ENCODE data around the gene FOXE1. TPM values are rescaled to one million over a fixed set of nuclear protein-coding genes. Genes with fewer than 3 reads are reported as not detected.

FOXE1 gene
- polyA plus RNA-seq, 4 donors = 0.05 to 0.07 TPM; not detected in 2

DNA sequence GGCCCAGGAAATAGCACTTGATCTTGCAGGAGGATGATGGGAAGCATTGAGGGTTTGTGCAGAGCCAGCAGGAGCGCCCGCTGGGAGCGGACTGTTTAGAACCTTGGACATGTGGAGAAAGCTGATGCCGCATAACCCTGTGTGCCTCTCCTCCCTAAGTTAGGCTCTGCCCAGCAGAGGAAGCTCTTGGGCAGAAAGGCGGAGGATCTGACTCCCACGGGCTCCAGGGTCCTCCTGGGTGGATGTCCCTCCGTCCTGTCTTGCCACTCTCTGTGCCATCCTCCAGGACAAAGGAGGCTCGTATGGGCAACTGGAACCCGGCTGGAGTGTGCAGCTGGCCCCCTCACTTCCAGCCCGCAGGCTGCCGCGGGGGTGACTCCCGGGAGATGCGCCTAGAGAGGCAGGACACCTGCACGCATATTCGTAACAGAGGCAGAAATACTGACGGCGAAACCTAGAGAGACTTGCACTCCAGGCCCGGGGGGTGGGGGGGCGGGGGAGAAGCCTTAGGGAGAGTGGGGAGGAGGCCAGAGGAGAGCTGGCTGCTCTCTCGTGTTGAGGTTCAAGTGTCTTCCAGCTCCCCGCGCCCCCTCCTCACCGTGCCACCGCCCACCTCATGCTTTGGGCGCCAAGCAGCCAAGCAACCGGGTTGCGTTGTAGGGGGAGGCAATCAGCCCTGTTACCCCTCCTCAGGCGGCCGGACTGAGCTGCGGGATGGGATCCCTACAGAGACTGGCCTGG, 5.4 kb upstream of the FOXE1 start:
- DNase-seq (ENCODE audit: low read depth in 4 of 4, low spot score in 2 of 4) = no peak

GRCh38 chr9:97848215-97848479, 4.9 kb upstream of the FOXE1 start:
- no peak for DNase-seq (ENCODE audit: low read depth in 4 of 4, low spot score in 2 of 4)

DNA sequence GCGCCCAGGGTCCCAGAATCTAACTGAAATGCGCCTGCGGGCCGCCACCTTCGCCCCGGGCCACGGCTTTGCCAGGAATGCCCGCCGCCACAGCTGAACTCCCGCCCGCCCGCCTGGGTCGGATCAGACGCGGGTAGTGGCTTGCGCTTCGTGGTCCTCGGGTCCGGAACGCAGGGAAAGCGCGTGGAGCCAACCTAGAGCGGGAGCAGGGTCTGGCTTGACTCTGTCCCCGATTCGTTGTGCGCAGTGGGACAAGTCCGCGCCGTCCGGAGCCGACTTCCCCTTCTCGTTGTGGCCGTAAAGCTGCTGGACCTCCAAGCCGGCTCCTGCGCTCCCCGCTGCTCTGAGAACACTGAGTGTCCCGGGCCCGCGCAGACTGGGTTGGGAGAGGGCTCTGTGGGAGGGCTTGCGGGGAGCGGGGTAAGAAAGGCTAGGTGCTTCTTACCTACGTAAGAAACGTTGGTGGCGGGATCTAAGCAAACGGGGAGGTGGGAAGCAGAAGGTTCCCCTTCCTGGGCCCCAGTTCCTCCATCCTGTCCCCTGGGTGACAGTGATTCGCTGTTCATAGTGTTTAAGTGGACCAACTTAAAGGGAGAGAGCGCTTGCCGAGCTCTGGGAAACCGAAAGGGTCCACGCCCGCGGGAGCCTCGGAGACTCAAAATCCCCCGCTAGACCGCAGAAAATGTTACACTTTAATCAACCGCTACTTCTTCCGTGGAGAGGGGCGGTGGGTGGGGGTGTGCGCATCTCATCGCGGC, 4.4 kb upstream of the FOXE1 start:
- no peak for DNase-seq (ENCODE audit: low read depth in 4 of 4, low spot score in 2 of 4)

GRCh38 chr9:97849980-97850379, 3.0 kb upstream of the FOXE1 start:
- DNase-seq (ENCODE audit: low read depth in 4 of 4, low spot score in 2 of 4) = no peak

- no peak for DNase-seq (ENCODE audit: low read depth in 4 of 4, low spot score in 2 of 4)
Measured at GRCh38 chr9:97850746-97851445, 2.1 kb upstream of the FOXE1 start.

DNA sequence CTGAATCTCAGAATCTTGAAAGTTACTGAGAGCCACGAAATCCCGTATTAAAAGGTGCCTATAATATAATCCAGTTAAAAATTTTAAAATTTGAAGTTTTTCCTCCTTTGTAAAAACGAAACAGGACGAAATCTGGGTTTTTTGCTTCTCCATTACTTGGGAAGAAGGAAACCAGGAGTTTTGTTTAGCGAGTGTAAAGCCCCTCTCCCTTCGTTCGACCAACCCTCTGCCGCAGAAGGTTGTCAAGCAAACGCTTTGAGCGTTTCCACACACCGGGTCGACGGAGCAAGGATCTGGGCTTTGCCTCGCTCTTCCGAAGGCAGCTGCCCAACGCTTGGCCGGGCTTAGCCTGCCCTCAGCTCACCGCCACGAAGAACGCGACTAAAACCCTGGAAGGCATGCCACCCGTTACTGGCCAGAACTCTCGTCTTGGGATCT, 1.6 kb upstream of the FOXE1 start:
- DNase-seq (ENCODE audit: low read depth in 4 of 4, low spot score in 2 of 4) = no peak

DNA sequence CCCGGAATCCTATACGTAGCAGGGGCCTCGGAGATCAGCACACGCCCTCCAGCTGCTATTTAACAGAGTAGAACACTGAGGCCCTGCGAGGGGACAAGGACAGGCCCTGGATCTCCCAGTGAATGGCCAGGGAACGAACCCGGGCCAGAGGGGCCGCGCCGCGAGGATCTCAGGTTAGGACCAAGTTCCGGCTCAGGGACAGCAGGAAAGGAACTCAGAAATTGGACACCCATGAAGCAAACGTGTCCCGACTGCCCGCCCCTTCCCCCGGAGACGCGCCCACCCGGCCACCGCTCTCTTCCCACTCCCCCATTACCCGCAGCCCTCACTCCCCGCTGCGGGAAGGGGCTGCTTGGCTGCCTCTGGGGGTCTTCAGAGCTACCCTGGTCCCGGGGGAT, 1.0 kb upstream of the FOXE1 start:
- DNase-seq (ENCODE audit: low read depth in 4 of 4, low spot score in 2 of 4) = no peak

GRCh38 chr9:97852399-97853055, 499 bp upstream of the FOXE1 start:
- DNase-seq (ENCODE audit: low read depth in 4 of 4, low spot score in 2 of 4) = no peak

DNA sequence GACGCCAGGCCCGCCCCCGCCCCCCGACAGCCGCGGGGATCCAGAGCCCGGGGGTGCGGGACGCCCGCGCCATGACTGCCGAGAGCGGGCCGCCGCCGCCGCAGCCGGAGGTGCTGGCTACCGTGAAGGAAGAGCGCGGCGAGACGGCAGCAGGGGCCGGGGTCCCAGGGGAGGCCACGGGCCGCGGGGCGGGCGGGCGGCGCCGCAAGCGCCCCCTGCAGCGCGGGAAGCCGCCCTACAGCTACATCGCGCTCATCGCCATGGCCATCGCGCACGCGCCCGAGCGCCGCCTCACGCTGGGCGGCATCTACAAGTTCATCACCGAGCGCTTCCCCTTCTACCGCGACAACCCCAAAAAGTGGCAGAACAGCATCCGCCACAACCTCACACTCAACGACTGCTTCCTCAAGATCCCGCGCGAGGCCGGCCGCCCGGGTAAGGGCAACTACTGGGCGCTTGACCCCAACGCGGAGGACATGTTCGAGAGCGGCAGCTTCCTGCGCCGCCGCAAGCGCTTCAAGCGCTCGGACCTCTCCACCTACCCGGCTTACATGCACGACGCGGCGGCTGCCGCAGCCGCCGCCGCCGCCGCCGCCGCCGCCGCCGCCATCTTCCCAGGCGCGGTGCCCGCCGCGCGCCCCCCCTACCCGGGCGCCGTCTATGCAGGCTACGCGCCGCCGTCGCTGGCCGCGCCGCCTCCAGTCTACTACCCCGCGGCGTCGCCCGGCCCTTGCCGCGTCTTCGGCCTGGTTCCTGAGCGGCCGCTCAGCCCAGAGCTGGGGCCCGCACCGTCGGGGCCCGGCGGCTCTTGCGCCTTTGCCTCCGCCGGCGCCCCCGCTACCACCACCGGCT, 1.0 kb downstream of the FOXE1 start:
- no peak for DNase-seq (ENCODE audit: low read depth in 4 of 4, low spot score in 2 of 4)

DNA sequence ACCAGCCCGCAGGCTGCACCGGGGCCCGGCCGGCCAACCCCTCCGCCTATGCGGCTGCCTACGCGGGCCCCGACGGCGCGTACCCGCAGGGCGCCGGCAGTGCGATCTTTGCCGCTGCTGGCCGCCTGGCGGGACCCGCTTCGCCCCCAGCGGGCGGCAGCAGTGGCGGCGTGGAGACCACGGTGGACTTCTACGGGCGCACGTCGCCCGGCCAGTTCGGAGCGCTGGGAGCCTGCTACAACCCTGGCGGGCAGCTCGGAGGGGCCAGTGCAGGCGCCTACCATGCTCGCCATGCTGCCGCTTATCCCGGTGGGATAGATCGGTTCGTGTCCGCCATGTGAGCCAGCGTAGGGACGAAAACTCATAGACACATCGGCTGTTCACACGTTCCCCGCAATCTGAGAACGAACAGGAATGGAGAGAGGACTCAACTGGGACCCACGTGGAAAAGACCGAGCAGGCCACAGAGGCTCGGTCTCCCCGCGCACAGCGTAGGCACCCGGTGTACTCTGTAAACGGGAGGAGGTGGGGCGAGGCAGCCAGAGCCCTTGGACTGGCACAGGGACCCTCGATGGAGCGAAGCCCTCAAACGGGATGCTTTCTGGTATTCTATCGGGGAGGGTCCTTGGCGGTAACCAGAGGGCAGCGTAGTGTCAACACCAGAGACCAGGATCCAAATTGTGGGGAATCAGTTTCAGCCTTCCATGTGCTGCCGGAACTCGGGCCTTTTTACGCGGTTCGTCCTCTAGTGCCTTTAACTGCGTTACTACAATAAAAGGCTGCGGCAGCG, 1.9 kb downstream of the FOXE1 start:
- DNase-seq (ENCODE audit: low read depth in 4 of 4, low spot score in 2 of 4) = no peak

DNA sequence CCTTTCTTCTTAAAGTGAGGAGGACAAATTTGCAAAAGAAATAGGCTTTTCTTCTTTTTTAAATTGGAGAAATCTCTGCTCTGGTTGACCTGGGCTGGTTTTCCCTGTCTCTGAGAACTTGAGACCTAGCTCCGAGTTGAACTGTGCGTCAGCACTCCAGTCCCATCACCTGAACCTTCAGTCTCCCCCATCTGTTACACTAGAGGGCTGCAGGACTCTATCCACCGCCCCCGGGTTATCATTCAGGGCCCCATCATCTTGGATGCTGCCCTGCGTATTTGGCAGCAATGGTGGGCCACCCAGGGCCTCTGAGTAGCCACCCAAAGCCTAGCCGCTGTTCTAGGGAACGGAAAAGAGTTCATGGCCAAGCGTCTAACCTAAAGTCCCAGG, 2.5 kb downstream of the FOXE1 start:
- DNase-seq (ENCODE audit: low read depth in 4 of 4, low spot score in 2 of 4) = no peak

DNA sequence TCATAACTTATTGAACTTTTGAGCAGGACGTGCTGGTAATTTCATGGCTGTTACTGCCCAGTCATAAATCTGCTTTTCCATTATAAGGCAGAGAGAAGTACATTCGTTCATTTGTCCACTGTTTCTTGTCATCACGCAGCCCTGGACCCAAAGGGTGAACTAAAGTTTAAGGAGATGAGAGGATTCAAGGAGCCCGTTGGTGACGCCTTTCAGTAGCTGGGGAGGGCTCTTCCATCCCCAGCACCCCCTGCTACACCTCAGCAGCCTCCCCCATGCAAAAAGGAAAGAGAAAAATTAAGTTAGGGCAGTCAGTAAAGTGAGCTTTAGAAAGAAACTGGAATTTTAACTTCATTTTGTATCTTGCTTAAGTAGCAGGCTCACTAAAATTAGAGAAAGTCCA, 2.9 kb downstream of the FOXE1 start:
- no peak for DNase-seq (ENCODE audit: low read depth in 4 of 4, low spot score in 2 of 4)

DNA sequence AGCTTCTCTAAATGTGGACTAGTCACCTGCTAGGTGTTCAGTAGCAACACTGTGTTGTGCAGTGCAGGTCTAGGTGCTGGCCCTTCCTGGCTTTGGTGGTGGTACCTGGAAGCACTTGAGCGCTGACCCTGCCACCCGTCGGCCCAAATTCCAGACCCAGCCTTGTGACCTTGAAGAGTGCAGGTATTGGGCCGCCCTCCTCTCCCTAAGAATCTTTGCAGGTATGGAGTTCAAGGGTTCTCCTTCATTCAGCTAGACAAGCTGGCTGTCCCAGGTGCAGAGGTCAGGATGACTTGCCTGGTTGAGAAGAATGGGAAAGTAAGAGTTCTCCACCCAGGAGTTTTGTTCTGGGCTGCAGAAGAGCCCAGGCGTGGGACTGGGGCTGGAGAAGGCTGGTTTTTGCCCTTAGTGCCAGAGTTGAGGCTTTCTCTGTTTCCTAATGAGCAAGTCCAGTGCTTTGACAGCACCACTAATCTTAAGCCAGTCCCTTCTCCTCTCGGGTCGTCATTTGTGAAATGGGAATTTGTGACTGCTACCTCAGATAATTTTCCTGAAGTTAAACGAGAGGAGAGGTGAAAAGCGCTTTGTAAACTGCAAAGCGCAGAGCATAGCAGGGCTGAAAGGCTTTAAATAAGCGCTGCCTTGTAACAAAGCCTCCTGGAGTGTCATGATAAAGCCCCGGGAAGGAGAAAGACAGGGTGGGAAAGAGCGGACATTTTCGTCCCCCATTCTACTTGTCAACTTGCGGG, 4.0 kb downstream of the FOXE1 start:
- DNase-seq (ENCODE audit: low read depth in 4 of 4, low spot score in 2 of 4) = no peak

- DNase-seq (ENCODE audit: low read depth in 4 of 4, low spot score in 2 of 4) = no peak
Measured at GRCh38 chr9:97857606-97858392, 4.8 kb downstream of the FOXE1 start.

DNA sequence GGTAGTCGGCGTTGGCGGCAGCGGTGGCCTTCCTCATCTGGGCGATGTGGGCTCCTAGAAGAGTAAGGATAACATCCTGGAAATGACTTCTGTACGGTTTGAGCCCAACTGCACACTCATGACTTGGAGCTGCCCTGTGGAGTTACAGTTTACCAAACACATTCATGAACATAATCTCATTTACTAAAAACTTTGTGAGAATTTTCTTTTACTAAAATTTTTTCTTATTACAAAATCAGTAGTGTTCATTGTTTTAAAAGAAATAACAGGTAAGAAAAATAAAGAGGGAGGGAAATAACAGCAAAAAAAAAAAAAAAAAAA, 5.3 kb downstream of the FOXE1 start:
- DNase-seq (ENCODE audit: low read depth in 4 of 4, low spot score in 2 of 4) = no peak

DNA sequence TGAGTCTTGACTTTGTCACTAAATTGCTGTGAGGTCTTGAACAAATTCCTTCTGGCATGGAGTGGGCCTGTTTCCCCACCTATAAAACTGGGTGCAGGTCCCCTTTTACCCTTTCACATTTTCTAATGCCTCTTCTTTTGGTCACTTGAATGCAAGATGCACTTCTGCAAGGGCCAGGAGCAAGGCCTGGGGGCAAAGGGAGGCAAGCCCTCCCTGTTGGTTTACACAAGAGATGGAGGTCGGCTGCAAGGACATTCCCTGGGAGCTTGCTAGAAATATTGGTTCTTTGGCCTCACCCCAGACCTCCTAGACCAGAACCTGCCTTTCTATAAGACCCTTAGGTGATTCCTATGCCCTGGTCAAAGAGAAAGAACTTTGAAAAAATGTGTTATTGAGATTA, 5.8 kb downstream of the FOXE1 start:
- DNase-seq (ENCODE audit: low read depth in 4 of 4, low spot score in 2 of 4) = no peak

GRCh38 chr9:97859346-97859745, 6.3 kb downstream of the FOXE1 start:
- DNase-seq (ENCODE audit: low read depth in 4 of 4, low spot score in 2 of 4) = no peak

- no peak for DNase-seq (ENCODE audit: low read depth in 4 of 4, low spot score in 2 of 4)
Measured at GRCh38 chr9:97860451-97861147, 7.6 kb downstream of the FOXE1 start.

All from left renal cortex interstitium (tissue), 4 donors.